HCT116 (cell line): ENCODE data around the gene CARD8. TPM values are rescaled to one million over a fixed set of nuclear protein-coding genes. Genes with fewer than 3 reads are reported as not detected.

Source experiments
- ATAC-seq: fragments of 200-7000 bp; cut with Tn5 transposase; 2 replicates; pipeline ENCODE4 v1.9.1; 2020; ENCODE audit warnings: mild to moderate bottlenecking, moderate library complexity
- BruUV-seq: library from RNA; stranded (reverse); fragments of 400-500 nt; replicated peaks from 2 replicates; lab custom pipeline; 2021; lab: Mats Ljungman, UMichigan
- CTCF ChIA-PET: fragments of 300-600 bp; sonication (Branson Sonifier 250); formaldehyde crosslinking; loops from one replicate; lab custom pipeline; 2021; ENCODE audit warnings: antibody characterized with exemption; lab: Charles Lee
- POLR2A ChIA-PET: fragments of 300-600, 350-600 bp; sonication (Branson Sonifier 250); formaldehyde crosslinking; loops from one replicate; lab custom pipeline; 2021; ENCODE audit warnings: antibody characterized with exemption; lab: Charles Lee
- RAD21 ChIA-PET, 2 experiments: fragments of 300-600 bp; sonication (Branson Sonifier 250); formaldehyde crosslinking; loops; one replicate each; lab custom pipeline; 2023; ENCODE audit warnings: low total read pairs in 2 of 2; ENCODE audit not compliant: uncharacterized antibody in 2 of 2, unreplicated experiment in 2 of 2, low non-redundant PET in 1 of 2; lab: Charles Lee
- DNase-seq: peaks from one replicate; pipeline ENCODE4 v3.0.0-alpha.2; 2010; ENCODE audit warnings: low read depth, low spot score
- H2AFZ ChIP-seq: fragments of 200-600 bp; shearing (Covaris generic), sonication (generic); 2 replicates; pipeline ENCODE4 v1.6.1; 2017; ENCODE audit warnings: low read depth, mixed run types, mixed read lengths, antibody characterized with exemption, low read length; ENCODE audit not compliant: poor library complexity, severe bottlenecking
- H3K27ac ChIP-seq: 2 replicates; pipeline ENCODE4 v1.5.1; 2012; ENCODE audit warnings: low read depth, low read length
- H3K27me3 ChIP-seq: fragments of 200-600 bp; sonication (generic); 2 replicates; pipeline ENCODE4 v1.6.1; 2016; ENCODE audit warnings: mixed run types, low read length, mixed read lengths; ENCODE audit not compliant: insufficient read depth
- H3K36me3 ChIP-seq, 2 experiments: fragments of 200-500 bp in 1 of 2; fragments of 200-600 bp in 1 of 2; sonication (Bioruptor generic) in 1 of 2; sonication (generic) in 1 of 2; 2 replicates each; pipeline versions ENCODE4 v1.5.1 to v1.6.1; 2014 to 2016; ENCODE audit warnings: low read length in 2 of 2, inconsistent platforms in 1 of 2, mixed read lengths in 1 of 2, mixed run types in 1 of 2; ENCODE audit not compliant: insufficient read depth in 2 of 2, control insufficient read depth in 1 of 2
- H3K4me1 ChIP-seq, 2 experiments: fragments of 200-600 bp in 1 of 2; sonication (generic) in 1 of 2; 2 replicates each; pipeline versions ENCODE4 v1.5.1 to v1.6.1; 2012 to 2017; ENCODE audit warnings: low read length in 2 of 2, inconsistent platforms in 1 of 2, mild to moderate bottlenecking in 1 of 2, mixed read lengths in 1 of 2, mixed run types in 1 of 2, moderate library complexity in 1 of 2; ENCODE audit not compliant: insufficient read depth in 2 of 2, control insufficient read depth in 1 of 2
- H3K4me2 ChIP-seq: fragments of 200-600 bp; sonication (generic); 2 replicates; pipeline ENCODE4 v1.6.1; 2017; ENCODE audit warnings: mixed run types, low read length, mixed read lengths
- H3K4me3 ChIP-seq, 2 experiments: fragments of 200-600 bp in 1 of 2; sonication (generic) in 1 of 2; replicated peaks in 1 of 2; 2 replicates each; pipeline ENCODE4 v1.5.1; 2011 to 2016; ENCODE audit warnings: low read length in 2 of 2, control low read depth in 1 of 2, low read depth in 1 of 2, mild to moderate bottlenecking in 1 of 2, mixed read lengths in 1 of 2, mixed run types in 1 of 2
- H3K79me2 ChIP-seq: fragments of 200-600 bp; sonication (generic); 2 replicates; pipeline ENCODE4 v1.6.1; 2017; ENCODE audit warnings: mild to moderate bottlenecking, mixed run types, low read length, moderate library complexity, mixed read lengths; ENCODE audit not compliant: insufficient read depth
- H3K9ac ChIP-seq: fragments of 200-600 bp; sonication (generic); 2 replicates; pipeline ENCODE4 v1.6.1; 2016; ENCODE audit warnings: low read length, mixed read lengths
- H3K9me2 ChIP-seq: fragments of 200-600 bp; sonication (generic), shearing (Covaris generic); 2 replicates; pipeline ENCODE4 v1.6.1; 2017; ENCODE audit warnings: mixed run types, mild to moderate bottlenecking, moderate library complexity; ENCODE audit not compliant: insufficient read depth
- H3K9me3 ChIP-seq, 2 experiments: fragments of 200-500 bp in 1 of 2; fragments of 200-600 bp in 1 of 2; sonication (Bioruptor generic) in 1 of 2; sonication (generic) in 1 of 2; 2 replicates each; pipeline ENCODE4 v1.6.1; 2014 to 2017; ENCODE audit warnings: low read length in 2 of 2, mixed read lengths in 2 of 2, inconsistent platforms in 1 of 2, low read depth in 1 of 2, mild to moderate bottlenecking in 1 of 2, mixed run types in 1 of 2, moderate library complexity in 1 of 2; ENCODE audit not compliant: control insufficient read depth in 1 of 2, insufficient read depth in 1 of 2
- H4K20me1 ChIP-seq: fragments of 200-600 bp; sonication (generic), shearing (Covaris generic); 2 replicates; pipeline ENCODE4 v1.6.1; 2017; ENCODE audit warnings: mixed run types, mild to moderate bottlenecking, moderate library complexity; ENCODE audit not compliant: insufficient read depth
- CBX3 ChIP-seq: IDR thresholded peaks from 2 replicates; pipeline ENCODE4 v1.6.1; 2012; ENCODE audit warnings: low read depth
- CTCF ChIP-seq, 3 experiments: fragments of 200-600 bp in 1 of 3; sonication (generic) in 1 of 3; IDR thresholded peaks in 2 of 3; conservative IDR thresholded peaks in 1 of 3; 2 replicates each; pipeline ENCODE4 v1.5.1; 2012 to 2017; ENCODE audit warnings: low read depth in 2 of 3, low read length in 2 of 3, antibody characterized with exemption in 1 of 3, borderline replicate concordance in 1 of 3, control low read depth in 1 of 3, mild to moderate bottlenecking in 1 of 3, mixed read lengths in 1 of 3, mixed run types in 1 of 3, moderate library complexity in 1 of 3; ENCODE audit not compliant: insufficient read depth in 1 of 3
- EGR1 ChIP-seq: IDR thresholded peaks from 2 replicates; pipeline ENCODE4 v1.6.1; 2012; ENCODE audit warnings: low read depth
- ELF1 ChIP-seq: IDR thresholded peaks from 2 replicates; pipeline ENCODE4 v1.6.1; 2012; ENCODE audit warnings: low read depth, borderline replicate concordance
- EZH2phosphoT487 ChIP-seq: fragments of 200-600 bp; IDR thresholded peaks from 2 replicates; pipeline ENCODE4 v1.6.1; 2018; ENCODE audit warnings: antibody characterized with exemption, borderline replicate concordance
- FOSL1 ChIP-seq: IDR thresholded peaks from 2 replicates; pipeline ENCODE4 v1.6.1; 2012; ENCODE audit warnings: low read depth
- JUND ChIP-seq: IDR thresholded peaks from 2 replicates; pipeline ENCODE4 v1.6.1; 2012
- RAD21 ChIP-seq: IDR thresholded peaks from 2 replicates; pipeline ENCODE4 v1.6.1; 2012; ENCODE audit warnings: low read depth, mild to moderate bottlenecking
- SIN3A ChIP-seq: IDR thresholded peaks from 2 replicates; pipeline ENCODE4 v1.6.1; 2012; ENCODE audit warnings: low read depth
- SRF ChIP-seq: IDR thresholded peaks from 2 replicates; pipeline ENCODE4 v1.6.1; 2012; ENCODE audit warnings: low read depth
- ZBTB33 ChIP-seq: IDR thresholded peaks from 2 replicates; pipeline ENCODE4 v1.6.1; 2011; ENCODE audit warnings: mild to moderate bottlenecking, low read length, moderate library complexity; ENCODE audit not compliant: insufficient replicate concordance; ENCODE audit errors: extremely low read depth
- ZNF274 ChIP-seq: fragments of 200-500 bp; sonication (Bioruptor generic); IDR thresholded peaks from 2 replicates; pipeline ENCODE4 v1.6.1; 2014; ENCODE audit warnings: mild to moderate bottlenecking, low read depth, low read length, inconsistent platforms
- intact Hi-C: fragments of 100-400 bp; cut with micrococcal nuclease; formaldehyde crosslinking; loops from 2 replicates; pipeline ENCODE4 v1.10.0; 2022
- total RNA-seq: library from RNA; stranded (reverse); gene quantifications from one replicate; pipeline ENCODE4 v1.2.1, GENCODE V29; 2021; ENCODE audit not compliant: unreplicated experiment
- TF ChIP-seq, protein P1 (sequence below): IDR thresholded peaks from 2 replicates; pipeline ENCODE4 v1.6.1; 2012; ENCODE audit warnings: low read depth

Gene CARD8
- total RNA-seq, 1 experiment from 2014 or later = 17.5 TPM

DNA sequence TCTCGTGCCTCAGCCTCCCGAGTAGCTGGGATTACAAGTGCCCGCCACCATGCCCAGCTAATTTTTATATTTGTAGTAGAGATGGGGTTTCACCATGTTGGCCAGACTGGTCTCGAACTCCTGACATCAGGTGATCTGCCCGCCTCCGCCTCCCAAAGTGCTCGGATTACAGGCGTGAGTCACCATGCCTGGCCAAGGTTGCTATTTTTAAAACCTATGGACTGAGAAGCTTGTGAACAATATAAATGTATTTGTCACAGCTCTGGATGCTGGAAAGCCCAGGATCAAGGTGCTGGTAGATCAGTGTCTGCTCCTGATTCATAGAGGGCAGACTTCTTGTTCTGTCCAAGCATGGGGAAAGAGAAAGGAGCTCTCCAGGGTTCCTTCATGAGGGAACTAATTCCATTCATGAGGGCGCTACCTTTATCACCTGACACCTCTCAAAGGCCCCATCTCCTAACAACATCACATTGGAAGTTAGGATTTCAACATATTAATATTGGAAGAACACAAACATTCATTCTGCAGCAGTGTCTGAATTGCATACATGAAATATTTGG lies 16.1 kb downstream of the CARD8 start:
- H3K4me2 ChIP-seq = peak overlapping the region; percentile 69
- H3K4me3 ChIP-seq = peak overlapping the region in 1 of 2 experiments; percentile 17; a peak in 2 of 4 replicates
- H2AFZ ChIP-seq = no peak overlapping the region
- H3K27ac ChIP-seq = peak overlapping the region; percentile 54; the same call in 1 of the 2 replicates
- POLR2A ChIA-PET = interaction anchor here (0.7 kb wide), 1 partner anchor 36 kb away, joined by 3 read pairs; no protein-coding TSS in a partner anchor
- H4K20me1 ChIP-seq = no peaks in the 10 kb centered on the region
- no peaks in the 10 kb centered on the region for H3K27me3 ChIP-seq
- H3K9me2 ChIP-seq = no peaks in the 10 kb centered on the region
- RAD21 ChIA-PET = interaction anchor here (0.5 to 1.0 kb wide), 2 partner anchors 36 to 639 kb away, joined by 3 to 5 read pairs; no protein-coding TSS in a partner anchor
- H3K79me2 ChIP-seq = no peaks in the 10 kb centered on the region
- ATAC-seq = peak; percentile 63
- no TSS peak for BruUV-seq
- CTCF ChIA-PET = no interaction called here
- no peak for DNase-seq
- peaks cover 11 to 13% of the 10 kb centered on the region in 2 experiments for H3K4me1 ChIP-seq
- TF ChIP-seq ZBTB33 (no peak), ZNF274 (no peak), RAD21 (no peak), JUND (peak; percentile 36; the same call in 1 of the 2 replicates), EZH2phosphoT487 (no peak), CBX3 (peak; percentile 37; the same call in 1 of the 2 replicates), EGR1 (peak; percentile 63; the same call in 1 of the 2 replicates), ELF1 (no peak), FOSL1 (peak; percentile 56), SIN3A (no peak), CTCF (IDR thresholded peaks at IDR 0.05 in 2 of 3, conservative IDR thresholded peaks at IDR 0.05 in 1 of 3; ENCODE audit: borderline replicate concordance in 1 of 3, insufficient read depth in 1 of 3, low read depth in 2 of 3, low read length in 2 of 3) (no peak), SRF (no peak)
- TF ChIP-seq, protein P1, sequence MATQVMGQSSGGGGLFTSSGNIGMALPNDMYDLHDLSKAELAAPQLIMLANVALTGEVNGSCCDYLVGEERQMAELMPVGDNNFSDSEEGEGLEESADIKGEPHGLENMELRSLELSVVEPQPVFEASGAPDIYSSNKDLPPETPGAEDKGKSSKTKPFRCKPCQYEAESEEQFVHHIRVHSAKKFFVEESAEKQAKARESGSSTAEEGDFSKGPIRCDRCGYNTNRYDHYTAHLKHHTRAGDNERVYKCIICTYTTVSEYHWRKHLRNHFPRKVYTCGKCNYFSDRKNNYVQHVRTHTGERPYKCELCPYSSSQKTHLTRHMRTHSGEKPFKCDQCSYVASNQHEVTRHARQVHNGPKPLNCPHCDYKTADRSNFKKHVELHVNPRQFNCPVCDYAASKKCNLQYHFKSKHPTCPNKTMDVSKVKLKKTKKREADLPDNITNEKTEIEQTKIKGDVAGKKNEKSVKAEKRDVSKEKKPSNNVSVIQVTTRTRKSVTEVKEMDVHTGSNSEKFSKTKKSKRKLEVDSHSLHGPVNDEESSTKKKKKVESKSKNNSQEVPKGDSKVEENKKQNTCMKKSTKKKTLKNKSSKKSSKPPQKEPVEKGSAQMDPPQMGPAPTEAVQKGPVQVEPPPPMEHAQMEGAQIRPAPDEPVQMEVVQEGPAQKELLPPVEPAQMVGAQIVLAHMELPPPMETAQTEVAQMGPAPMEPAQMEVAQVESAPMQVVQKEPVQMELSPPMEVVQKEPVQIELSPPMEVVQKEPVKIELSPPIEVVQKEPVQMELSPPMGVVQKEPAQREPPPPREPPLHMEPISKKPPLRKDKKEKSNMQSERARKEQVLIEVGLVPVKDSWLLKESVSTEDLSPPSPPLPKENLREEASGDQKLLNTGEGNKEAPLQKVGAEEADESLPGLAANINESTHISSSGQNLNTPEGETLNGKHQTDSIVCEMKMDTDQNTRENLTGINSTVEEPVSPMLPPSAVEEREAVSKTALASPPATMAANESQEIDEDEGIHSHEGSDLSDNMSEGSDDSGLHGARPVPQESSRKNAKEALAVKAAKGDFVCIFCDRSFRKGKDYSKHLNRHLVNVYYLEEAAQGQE = peak; percentile 14; the same call in 1 of the 2 replicates
- intact Hi-C loops = no loop called here
- H3K9ac ChIP-seq = no peak overlapping the region
- H3K36me3 ChIP-seq = no peaks in the 10 kb centered on the region
- no peaks in the 10 kb centered on the region for H3K9me3 ChIP-seq
